Liver (tissue), 3 donors: ENCODE results near the gene CST7.
A peak's percentile ranks its signal among the peaks of the same experiment; 100 is the strongest.

Experiments
- RAD21 ChIP-seq, 2 donors: IDR thresholded peaks; 2 replicates each; pipeline ENCODE4 v1.6.1; 2016; ENCODE audit warnings: antibody characterized with exemption in 2 of 2, mild to moderate bottlenecking in 2 of 2
- SP1 ChIP-seq: IDR thresholded peaks from 2 replicates; pipeline ENCODE4 v1.6.1; 2018; ENCODE audit warnings: antibody characterized with exemption, mild to moderate bottlenecking
- TF ChIP-seq, protein P1 (sequence below): fragments of 150-350 bp; IDR thresholded peaks from 2 replicates; pipeline ENCODE4 v1.5.1; 2017; ENCODE audit warnings: improper control_type of control experiment, low read depth, low read length; ENCODE audit not compliant: missing input control
- donor health status: healthy.
- donor health status: healthy.

DNA sequence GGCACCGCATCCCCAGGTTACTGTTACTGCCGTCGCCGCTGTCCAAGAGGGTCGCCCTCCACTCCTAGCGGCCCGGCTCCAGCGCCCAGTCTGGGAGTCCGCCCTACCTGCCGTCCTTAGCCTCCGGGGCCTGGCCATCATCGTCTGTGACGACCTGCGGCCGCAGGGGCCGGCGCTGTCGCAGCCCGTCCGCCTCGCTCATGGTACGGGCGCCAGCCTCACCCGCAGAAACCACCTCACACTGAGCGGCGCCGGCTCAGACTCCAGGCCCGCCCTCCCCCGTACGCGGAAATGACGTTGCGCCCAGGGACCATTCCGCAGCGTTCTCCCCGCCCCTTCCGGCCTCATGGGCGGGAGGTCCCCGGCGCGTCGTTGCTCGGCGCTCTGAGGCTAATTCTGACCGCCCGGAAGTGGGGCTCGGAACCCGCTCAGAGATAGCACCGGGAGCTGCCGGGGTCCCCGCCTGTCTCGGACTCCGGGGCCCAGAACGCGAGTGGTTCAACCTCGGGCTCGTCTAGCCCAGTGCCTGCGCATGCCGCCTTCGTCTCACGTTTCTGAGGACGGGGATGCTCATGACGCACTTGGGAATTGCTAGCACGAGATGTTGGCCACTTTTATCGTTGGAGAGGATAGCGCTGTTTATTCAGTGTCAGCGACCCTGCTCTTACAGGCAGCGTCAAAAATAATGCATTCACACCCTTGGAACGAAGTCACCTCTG, 43.6 kb downstream of the CST7 start, which contains the start of gene APMAP:
- TF ChIP-seq, protein P1, sequence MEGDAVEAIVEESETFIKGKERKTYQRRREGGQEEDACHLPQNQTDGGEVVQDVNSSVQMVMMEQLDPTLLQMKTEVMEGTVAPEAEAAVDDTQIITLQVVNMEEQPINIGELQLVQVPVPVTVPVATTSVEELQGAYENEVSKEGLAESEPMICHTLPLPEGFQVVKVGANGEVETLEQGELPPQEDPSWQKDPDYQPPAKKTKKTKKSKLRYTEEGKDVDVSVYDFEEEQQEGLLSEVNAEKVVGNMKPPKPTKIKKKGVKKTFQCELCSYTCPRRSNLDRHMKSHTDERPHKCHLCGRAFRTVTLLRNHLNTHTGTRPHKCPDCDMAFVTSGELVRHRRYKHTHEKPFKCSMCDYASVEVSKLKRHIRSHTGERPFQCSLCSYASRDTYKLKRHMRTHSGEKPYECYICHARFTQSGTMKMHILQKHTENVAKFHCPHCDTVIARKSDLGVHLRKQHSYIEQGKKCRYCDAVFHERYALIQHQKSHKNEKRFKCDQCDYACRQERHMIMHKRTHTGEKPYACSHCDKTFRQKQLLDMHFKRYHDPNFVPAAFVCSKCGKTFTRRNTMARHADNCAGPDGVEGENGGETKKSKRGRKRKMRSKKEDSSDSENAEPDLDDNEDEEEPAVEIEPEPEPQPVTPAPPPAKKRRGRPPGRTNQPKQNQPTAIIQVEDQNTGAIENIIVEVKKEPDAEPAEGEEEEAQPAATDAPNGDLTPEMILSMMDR: no peak
- peak in 1 of 2 donors; percentile 32 for TF ChIP-seq RAD21 (IDR thresholded peaks at IDR 0.05)
- TF ChIP-seq SP1: peak; percentile 66
